ES-I3 (cell line): ENCODE measurements around the gene TMEM178B.
"Not testable (repeated sequence)": the region's sequence is repeated elsewhere in the genome, so short reads cannot be mapped to it uniquely, and the experiment has no call there.

ENCODE experiments used
- H3K36me3 ChIP-seq: 2 replicates; pipeline ENCODE4 v1.6.1; 2013; ENCODE audit warnings: mild to moderate bottlenecking, low read length, control low read depth, moderate library complexity; ENCODE audit not compliant: insufficient read depth
- H3K4me1 ChIP-seq: 2 replicates; pipeline ENCODE4 v1.6.1; 2013; ENCODE audit warnings: mild to moderate bottlenecking, control low read depth, low read length; ENCODE audit not compliant: insufficient read depth
- H3K9ac ChIP-seq: 2 replicates; pipeline ENCODE4 v1.6.1; 2013; ENCODE audit warnings: low read depth, mild to moderate bottlenecking, low read length, moderate library complexity
- H3K9me3 ChIP-seq: 2 replicates; pipeline ENCODE4 v1.6.1; 2013; ENCODE audit warnings: mild to moderate bottlenecking, low read length, moderate library complexity; ENCODE audit not compliant: control insufficient read depth, insufficient read depth

TMEM178B gene

GRCh38 chr7:141360803-141361202, 286.9 kb downstream of the TMEM178B start:
- Histone ChIP-seq H3K36me3 (no peaks in the 10 kb centered on the region), H3K4me1 (peaks cover 19% of the 10 kb centered on the region), H3K9me3 (0 out of 2 replicates have a peak, but pooled peaks cover 8% of the 10 kb centered on the region), H3K9ac (no peak overlapping the region)

DNA sequence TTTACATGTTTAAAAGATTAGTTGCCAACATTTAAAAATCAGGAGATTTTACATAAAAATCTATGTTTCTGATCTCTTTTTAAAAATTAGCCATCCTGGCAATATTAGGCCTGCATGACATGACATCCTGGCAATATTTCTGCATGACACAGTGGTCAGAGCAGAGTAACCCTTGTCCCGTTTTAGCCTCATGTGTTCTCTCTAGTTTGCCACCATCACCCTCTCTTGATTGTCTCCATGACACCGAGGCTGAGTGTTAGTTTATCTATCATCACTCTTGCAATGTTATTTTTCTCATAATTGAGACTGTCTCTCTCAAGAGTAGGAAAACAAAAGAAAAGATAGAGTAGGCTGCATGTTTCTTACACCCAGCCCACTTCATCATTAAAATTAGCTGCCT, 287.6 kb downstream of the TMEM178B start:
- Histone ChIP-seq H3K4me1 (peaks cover 25% of the 10 kb centered on the region), H3K9ac (no peak overlapping the region), H3K9me3 (0 out of 2 replicates have a peak, but pooled peaks cover 8% of the 10 kb centered on the region), H3K36me3 (no peaks in the 10 kb centered on the region)

DNA sequence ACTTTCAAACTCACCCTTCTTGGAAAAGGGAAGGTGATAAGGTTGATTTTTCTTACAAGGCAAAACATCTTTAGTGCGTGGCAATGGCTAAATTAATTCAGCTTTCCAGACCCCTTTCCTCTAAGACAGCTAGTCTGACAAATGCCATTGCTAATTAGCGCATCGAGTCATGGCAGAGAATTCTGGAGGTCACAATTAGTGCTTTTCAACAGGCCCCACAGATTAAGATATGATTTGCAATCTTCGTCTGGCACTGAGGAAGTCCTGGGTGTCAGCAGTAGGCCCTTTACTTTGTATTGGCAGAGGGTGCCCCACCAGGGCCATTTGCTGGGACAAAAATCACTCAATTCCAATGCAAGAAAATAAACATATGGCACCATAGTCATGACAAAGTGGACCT, 288.1 kb downstream of the TMEM178B start:
- H3K36me3 ChIP-seq: no peaks in the 10 kb centered on the region
- no peak overlapping the region for H3K9ac ChIP-seq
- H3K9me3 ChIP-seq: 0 out of 2 replicates have a peak, but pooled peaks cover 8% of the 10 kb centered on the region
- peaks cover 29% of the 10 kb centered on the region for H3K4me1 ChIP-seq

GRCh38 chr7:141362580-141363435, 288.9 kb downstream of the TMEM178B start:
- Histone ChIP-seq H3K4me1 (peaks cover 33% of the 10 kb centered on the region), H3K9ac (no peak overlapping the region), H3K36me3 (no peaks in the 10 kb centered on the region), H3K9me3 (0 out of 2 replicates have a peak, but pooled peaks cover 8% of the 10 kb centered on the region)

GRCh38 chr7:141363748-141364147, 289.9 kb downstream of the TMEM178B start:
- H3K4me1 ChIP-seq: peaks cover 33% of the 10 kb centered on the region
- H3K9ac ChIP-seq: no peak overlapping the region
- no peaks in the 10 kb centered on the region for H3K36me3 ChIP-seq

DNA sequence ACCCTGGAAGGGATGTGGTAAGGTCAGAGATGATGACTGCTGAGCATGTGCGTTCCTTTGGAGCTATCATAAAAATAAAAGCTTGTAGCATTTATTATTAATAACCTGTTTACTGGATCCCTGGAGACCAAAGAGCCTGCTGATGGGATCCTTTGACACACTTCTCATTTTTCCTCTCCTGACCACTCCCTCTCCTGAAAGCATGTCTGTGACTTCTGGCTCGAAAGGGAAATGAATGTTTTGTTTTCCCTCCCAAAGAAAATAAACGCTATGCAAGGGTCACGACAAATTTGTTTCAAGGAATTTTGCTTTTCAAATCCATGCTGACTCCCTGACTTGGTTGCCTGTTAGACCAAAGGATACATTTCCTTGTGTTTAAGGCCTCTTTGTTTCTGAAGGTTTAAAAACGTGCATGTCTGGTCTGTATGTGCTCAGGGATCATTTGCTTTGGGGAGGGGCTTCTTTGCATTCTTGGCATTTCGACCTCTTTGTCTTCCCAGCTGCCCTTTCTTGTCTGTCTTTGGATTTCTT, 292.3 kb downstream of the TMEM178B start:
- Histone ChIP-seq H3K4me1 (peaks cover 37% of the 10 kb centered on the region), H3K9ac (no peak overlapping the region), H3K9me3 (no peaks in the 10 kb centered on the region), H3K36me3 (no peaks in the 10 kb centered on the region)

More at GRCh38 chr7:141363748-141364147, 289.9 kb downstream of the TMEM178B start:
- 0 out of 2 replicates have a peak, but pooled peaks cover 8% of the 10 kb centered on the region for H3K9me3 ChIP-seq

DNA sequence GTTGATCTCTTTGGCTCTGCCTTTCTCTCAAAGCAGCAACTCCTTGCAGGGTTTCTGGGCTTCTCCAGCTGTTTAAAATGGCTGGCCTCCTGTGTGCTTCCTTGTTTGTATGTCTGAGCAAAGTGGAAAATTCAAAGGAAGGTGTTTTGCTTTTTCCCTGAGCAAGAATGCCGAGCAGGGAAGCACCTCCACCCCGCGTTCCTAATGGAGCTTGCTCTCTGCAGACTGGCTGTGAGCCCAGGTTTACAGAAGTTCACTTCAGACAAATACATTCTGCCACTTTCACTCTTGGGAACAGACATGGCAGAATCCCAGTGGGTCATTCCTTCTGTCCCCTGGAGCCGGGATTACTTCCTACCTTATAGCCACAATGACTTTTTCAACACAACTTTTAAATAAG, 295.6 kb downstream of the TMEM178B start:
- Histone ChIP-seq H3K36me3 (no peaks in the 10 kb centered on the region), H3K9me3 (no peaks in the 10 kb centered on the region), H3K4me1 (peaks cover 21% of the 10 kb centered on the region), H3K9ac (no peak overlapping the region)

DNA sequence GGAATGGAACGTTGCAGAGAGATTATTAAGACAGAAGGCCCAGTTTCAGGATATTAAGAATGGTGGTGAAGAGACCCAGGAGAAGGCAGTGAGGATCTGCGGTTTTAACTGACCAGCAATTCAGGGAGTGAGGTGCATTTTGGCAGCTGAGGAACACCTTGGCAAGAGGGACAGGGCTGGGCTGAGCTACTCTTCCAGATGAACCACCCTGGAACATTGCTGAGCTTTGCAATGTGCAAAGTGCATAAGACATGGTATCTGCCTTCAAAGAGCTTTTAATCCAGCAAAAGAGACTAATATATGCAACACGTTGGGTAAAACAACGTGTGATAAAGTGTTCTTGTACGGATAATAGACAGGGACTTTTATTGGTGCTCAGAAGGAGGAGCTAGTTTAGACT, 296.3 kb downstream of the TMEM178B start:
- peaks cover 21% of the 10 kb centered on the region for H3K4me1 ChIP-seq
- H3K9ac ChIP-seq: no peak overlapping the region
- H3K9me3 ChIP-seq: no peaks in the 10 kb centered on the region
- H3K36me3 ChIP-seq: no peaks in the 10 kb centered on the region

DNA sequence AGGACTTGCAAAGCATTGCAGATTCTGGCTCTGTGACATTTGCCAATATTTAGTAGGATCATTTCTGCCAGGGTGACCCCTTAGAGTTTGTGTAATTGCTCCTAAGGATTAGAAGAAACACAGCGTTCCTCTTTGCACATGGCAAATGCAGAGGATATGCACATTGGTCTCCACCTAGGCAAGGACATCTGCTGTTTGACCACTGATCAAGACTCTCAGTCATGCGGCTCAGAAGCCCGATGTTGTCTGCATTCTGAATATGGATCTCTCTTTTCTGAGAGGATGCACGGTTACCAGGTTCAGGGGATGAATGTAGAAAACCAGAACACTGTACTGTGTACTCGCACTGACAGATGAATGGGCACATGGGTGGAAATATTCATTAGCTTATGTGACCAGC, 296.8 kb downstream of the TMEM178B start:
- H3K36me3 ChIP-seq: no peaks in the 10 kb centered on the region
- H3K4me1 ChIP-seq: peaks cover 20% of the 10 kb centered on the region
- no peaks in the 10 kb centered on the region for H3K9me3 ChIP-seq
- H3K9ac ChIP-seq: no peak overlapping the region

DNA sequence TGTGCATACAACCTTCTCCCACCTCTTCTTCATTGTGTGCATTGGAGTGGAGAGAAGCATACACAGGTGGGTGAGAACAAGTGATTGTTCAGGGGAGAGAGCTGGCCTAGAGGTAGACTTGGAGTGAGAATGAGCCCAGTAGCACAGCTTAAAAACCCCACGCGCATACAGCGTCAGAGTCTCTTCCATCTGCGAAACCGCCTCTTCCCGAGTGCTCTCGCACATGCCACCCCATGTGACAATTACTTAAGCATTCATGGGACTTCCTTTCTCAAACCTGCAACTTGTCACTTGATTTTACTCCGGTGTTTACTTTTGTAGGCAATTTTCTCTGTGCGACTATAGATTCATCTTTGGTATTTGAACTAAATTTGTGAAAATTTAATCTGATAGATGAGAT, 300.6 kb downstream of the TMEM178B start:
- peaks cover 7% of the 10 kb centered on the region for H3K4me1 ChIP-seq
- H3K9me3 ChIP-seq: no peaks in the 10 kb centered on the region
- no peak overlapping the region for H3K9ac ChIP-seq
- H3K36me3 ChIP-seq: no peaks in the 10 kb centered on the region

DNA sequence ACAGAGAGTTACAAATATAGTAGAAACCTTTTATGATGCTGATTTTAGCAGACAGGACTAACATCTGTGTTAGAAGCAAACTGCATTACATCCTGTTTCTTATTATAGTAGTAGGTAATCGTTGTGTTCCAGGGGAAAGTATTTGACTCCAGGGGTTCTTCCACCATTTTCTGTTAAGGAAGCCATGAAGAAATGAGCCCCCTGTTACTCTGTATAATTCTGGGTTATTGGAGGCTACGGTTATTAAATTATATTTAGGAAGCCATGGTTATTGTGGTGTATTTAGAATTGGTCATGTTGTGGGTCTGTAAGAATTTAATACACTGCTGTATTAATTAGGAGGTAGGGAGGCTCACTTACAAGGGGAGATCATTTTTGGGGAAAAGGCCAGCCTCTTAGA, 301.6 kb downstream of the TMEM178B start:
- Histone ChIP-seq H3K9me3 (no peaks in the 10 kb centered on the region), H3K4me1 (peaks cover 4% of the 10 kb centered on the region), H3K36me3 (no peaks in the 10 kb centered on the region), H3K9ac (no peak overlapping the region)

DNA sequence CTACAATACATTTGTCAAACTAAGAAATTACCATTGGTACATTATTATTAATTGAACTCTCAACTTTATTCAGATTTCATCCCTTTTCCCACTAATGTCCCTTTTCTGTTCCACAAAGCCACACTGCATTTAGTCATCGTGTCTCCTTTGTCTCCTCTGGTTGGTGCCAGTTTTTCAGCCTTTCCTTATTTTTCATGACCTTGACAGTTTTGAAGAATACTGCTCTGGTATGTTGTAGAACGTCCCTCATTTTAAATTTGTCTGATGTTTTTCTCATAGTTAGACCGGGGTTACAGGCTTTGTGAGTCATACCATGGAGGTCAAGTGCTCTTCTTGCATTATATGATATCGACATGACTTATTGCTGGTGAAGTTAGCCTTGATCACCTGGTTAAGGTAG, 304.0 kb downstream of the TMEM178B start:
- no peaks in the 10 kb centered on the region for H3K9me3 ChIP-seq
- peaks cover 4% of the 10 kb centered on the region for H3K4me1 ChIP-seq
- no peak overlapping the region for H3K9ac ChIP-seq

GRCh38 chr7:141378405-141378804, 304.5 kb downstream of the TMEM178B start:
- Histone ChIP-seq H3K4me1 (peaks cover 4% of the 10 kb centered on the region), H3K9me3 (no peaks in the 10 kb centered on the region), H3K36me3 (no peaks in the 10 kb centered on the region), H3K9ac (no peak overlapping the region)

More for the DNA sequence above, 304.0 kb downstream of the TMEM178B start:
- no peaks in the 10 kb centered on the region for H3K36me3 ChIP-seq

- Histone ChIP-seq H3K4me1 (peaks cover 4% of the 10 kb centered on the region), H3K9me3 (no peaks in the 10 kb centered on the region), H3K36me3 (no peaks in the 10 kb centered on the region)
These were observed 308.0 kb downstream of the TMEM178B start for GRCh38 chr7:141381794-141382427.

GRCh38 chr7:141383356-141383755, 309.5 kb downstream of the TMEM178B start:
- not testable (repeated sequence) for H3K9me3 ChIP-seq, H3K9ac ChIP-seq, H3K4me1 ChIP-seq, H3K36me3 ChIP-seq

More at GRCh38 chr7:141381794-141382427, 308.0 kb downstream of the TMEM178B start:
- H3K9ac ChIP-seq: no peak overlapping the region
